HEK293 (cell line): Measurements from ENCODE around the gene LRRC51.

Experiments used
- CTCF ChIA-PET: fragments of 350-600 bp; formaldehyde crosslinking; extraction: SDS; loops from one replicate; lab custom pipeline; 2021; ENCODE audit warnings: antibody characterized with exemption; lab: Yijun Ruan, JAX
- POLR2A ChIA-PET: fragments of 300-600 bp; formaldehyde crosslinking; extraction: SDS; loops from one replicate; lab custom pipeline; 2020; ENCODE audit warnings: antibody characterized with exemption, inconsistent platforms; lab: Yijun Ruan, JAX
- H3K27ac ChIP-seq: fragments of 200-500 bp; sonication (Bioruptor generic); 2 replicates; pipeline ENCODE4 v1.5.1; 2014; ENCODE audit warnings: low read depth, low read length, control low read depth, inconsistent platforms; ENCODE audit errors: extremely low read depth
- H3K36me3 ChIP-seq, 2 experiments: fragments of 200-500 bp in 1 of 2; sonication (Bioruptor generic) in 1 of 2; 1 replicate in 1 of 2; 2 replicates in 1 of 2; pipeline ENCODE4 v1.5.1; 2014 to 2017; ENCODE audit warnings: inconsistent platforms in 2 of 2, low read length in 2 of 2; ENCODE audit not compliant: control insufficient read depth in 2 of 2, insufficient read depth in 1 of 2
- H3K4me1 ChIP-seq: fragments of 200-500 bp; sonication (Bioruptor generic); 2 replicates; pipeline ENCODE4 v1.5.1; 2014; ENCODE audit warnings: mild to moderate bottlenecking, low read length, inconsistent platforms; ENCODE audit not compliant: control insufficient read depth, insufficient read depth
- H3K4me3 ChIP-seq: 2 replicates; pipeline ENCODE4 v1.5.1; 2011; ENCODE audit warnings: low read depth, mild to moderate bottlenecking, control low read depth, low read length, moderate library complexity
- H3K9me3 ChIP-seq: fragments of 200-500 bp; sonication (Bioruptor generic); 2 replicates; pipeline ENCODE4 v1.5.1; 2014; ENCODE audit warnings: low read depth, low read length, inconsistent platforms; ENCODE audit not compliant: control insufficient read depth, insufficient read depth
- PRDM2 ChIP-seq: fragments of 450-650 bp; formaldehyde crosslinking; IDR thresholded peaks from 2 replicates; pipeline ENCODE4 v1.5.1; 2016; ENCODE audit warnings: missing biosample characterization, missing genetic modification characterization, borderline replicate concordance
- SCRT2 ChIP-seq: fragments of 450-650 bp; formaldehyde crosslinking; IDR thresholded peaks from 2 replicates; pipeline ENCODE4 v1.5.1; 2016; ENCODE audit warnings: missing biosample characterization, missing genetic modification characterization
- YY1 ChIP-seq: fragments of 450-650 bp; formaldehyde crosslinking; IDR thresholded peaks from 2 replicates; pipeline ENCODE4 v1.5.1; 2018; ENCODE audit warnings: missing biosample characterization, missing genetic modification characterization
- ZBTB48 ChIP-seq: fragments of 450-650 bp; formaldehyde crosslinking; IDR thresholded peaks from 2 replicates; pipeline ENCODE4 v1.5.1; 2016; ENCODE audit warnings: missing biosample characterization, missing genetic modification characterization
- ZFP37 ChIP-seq: fragments of 450-650 bp; formaldehyde crosslinking; IDR thresholded peaks from 2 replicates; pipeline ENCODE4 v1.5.1; 2016; ENCODE audit warnings: missing biosample characterization, missing genetic modification characterization
- ZFP69B ChIP-seq: fragments of 450-650 bp; formaldehyde crosslinking; IDR thresholded peaks from 2 replicates; pipeline ENCODE4 v1.5.1; 2016; ENCODE audit warnings: missing biosample characterization, missing genetic modification characterization
- ZNF10 ChIP-seq: fragments of 450-650 bp; formaldehyde crosslinking; IDR thresholded peaks from 2 replicates; pipeline ENCODE4 v1.5.1; 2017; ENCODE audit warnings: missing biosample characterization, missing genetic modification characterization
- ZNF140 ChIP-seq: fragments of 450-650 bp; formaldehyde crosslinking; IDR thresholded peaks from 2 replicates; pipeline ENCODE4 v1.5.1; 2016; ENCODE audit warnings: missing biosample characterization, missing genetic modification characterization
- ZNF202 ChIP-seq: fragments of 450-650 bp; formaldehyde crosslinking; IDR thresholded peaks from 2 replicates; pipeline ENCODE4 v1.5.1; 2016; ENCODE audit warnings: missing biosample characterization, missing genetic modification characterization, borderline replicate concordance
- ZNF223 ChIP-seq: fragments of 450-650 bp; formaldehyde crosslinking; IDR thresholded peaks from 2 replicates; pipeline ENCODE4 v1.5.1; 2016; ENCODE audit warnings: missing biosample characterization, missing genetic modification characterization
- ZNF292 ChIP-seq: fragments of 450-650 bp; formaldehyde crosslinking; IDR thresholded peaks from 2 replicates; pipeline ENCODE4 v1.5.1; 2016; ENCODE audit warnings: low read depth, missing biosample characterization, missing genetic modification characterization, borderline replicate concordance
- ZNF394 ChIP-seq: fragments of 450-650 bp; formaldehyde crosslinking; IDR thresholded peaks from 2 replicates; pipeline ENCODE4 v1.5.1; 2016; ENCODE audit warnings: missing biosample characterization, missing genetic modification characterization, mild to moderate bottlenecking, moderate library complexity, borderline replicate concordance
- ZNF398 ChIP-seq: fragments of 450-650 bp; formaldehyde crosslinking; IDR thresholded peaks from 2 replicates; pipeline ENCODE4 v1.5.1; 2017; ENCODE audit warnings: missing biosample characterization, missing genetic modification characterization
- ZNF404 ChIP-seq: fragments of 450-650 bp; formaldehyde crosslinking; IDR thresholded peaks from 2 replicates; pipeline ENCODE4 v1.5.1; 2017; ENCODE audit warnings: missing biosample characterization, missing genetic modification characterization
- ZNF555 ChIP-seq: fragments of 450-650 bp; formaldehyde crosslinking; conservative IDR thresholded peaks from 2 replicates; pipeline ENCODE4 v1.5.1; 2017; ENCODE audit warnings: missing biosample characterization, mild to moderate bottlenecking, missing genetic modification characterization, inconsistent platforms
- ZNF561 ChIP-seq: fragments of 450-650 bp; IDR thresholded peaks from 2 replicates; pipeline ENCODE4 v1.5.1; 2018; ENCODE audit warnings: missing biosample characterization, missing genetic modification characterization, borderline replicate concordance
- ZNF596 ChIP-seq: fragments of 450-650 bp; IDR thresholded peaks from 2 replicates; pipeline ENCODE4 v1.5.0; 2018; ENCODE audit warnings: missing biosample characterization, mild to moderate bottlenecking, missing genetic modification characterization, moderate library complexity
- ZNF600 ChIP-seq: fragments of 450-650 bp; formaldehyde crosslinking; IDR thresholded peaks from 2 replicates; pipeline ENCODE4 v1.5.1; 2016; ENCODE audit warnings: missing biosample characterization, missing genetic modification characterization
- ZNF621 ChIP-seq: fragments of 450-650 bp; formaldehyde crosslinking; IDR thresholded peaks from 2 replicates; pipeline ENCODE4 v1.5.1; 2017; ENCODE audit warnings: missing biosample characterization, missing genetic modification characterization
- ZNF623 ChIP-seq: fragments of 450-650 bp; formaldehyde crosslinking; IDR thresholded peaks from 2 replicates; pipeline ENCODE4 v1.5.1; 2016; ENCODE audit warnings: missing biosample characterization, missing genetic modification characterization
- ZNF658 ChIP-seq: fragments of 450-650 bp; formaldehyde crosslinking; IDR thresholded peaks from 2 replicates; pipeline ENCODE4; 2016; ENCODE audit warnings: missing biosample characterization, missing genetic modification characterization

The LRRC51 gene

DNA sequence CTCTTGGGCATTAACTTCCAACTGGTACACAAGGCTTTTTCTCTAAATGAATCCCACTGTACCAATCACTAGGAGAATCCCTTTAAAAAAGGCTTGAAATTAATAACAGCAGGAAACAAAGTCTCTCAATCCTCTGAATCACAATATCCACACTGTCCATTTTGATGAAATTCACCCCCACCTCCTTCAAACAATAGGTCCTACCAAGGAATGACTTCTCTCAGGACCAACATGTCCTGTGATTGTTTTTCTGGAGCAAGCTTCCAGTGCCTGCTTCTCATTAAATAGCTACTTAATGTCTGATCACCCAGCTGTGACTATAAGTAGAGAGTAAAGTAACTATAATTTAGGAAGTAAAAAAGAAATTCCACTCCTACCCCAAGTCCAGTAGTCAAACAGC is 13.4 kb upstream of the LRRC51 start:
- Histone ChIP-seq H3K4me3 (no peak overlapping the region), H3K27ac (no peak overlapping the region), H3K4me1 (peaks cover 2% of the 10 kb centered on the region; the same call in 1 of the 2 replicates), H3K9me3 (no peaks in the 10 kb centered on the region), H3K36me3 (peaks cover 6 to 41% of the 10 kb centered on the region in 2 experiments; a peak in 2 of 3 replicates)
- POLR2A ChIA-PET, result no interaction called here
- CTCF ChIA-PET, result interaction anchor here (0.6 to 3.5 kb wide), 3 partner anchors 42 to 369 kb away, joined by 3 to 17 read pairs (median 3); no protein-coding TSS in a partner anchor
- no peak for TF ChIP-seq PRDM2
- no peak for TF ChIP-seq ZNF623 (tag by site-specific recombination)
- TF ChIP-seq ZNF394 (tag by site-specific recombination), result no peak
- TF ChIP-seq ZFP69B (tag by site-specific recombination), result no peak
- TF ChIP-seq ZNF658 (tag by site-specific recombination), result no peak
- TF ChIP-seq ZNF600 (tag by site-specific recombination), result no peak
- TF ChIP-seq ZNF398 (tag by site-specific recombination), result no peak
- TF ChIP-seq ZNF555 (tag by site-specific recombination), result no peak
- no peak for TF ChIP-seq ZNF292 (tag by site-specific recombination)
- no peak for TF ChIP-seq ZNF223
- TF ChIP-seq ZNF140 (tag by site-specific recombination), result no peak
- no peak for TF ChIP-seq ZNF621

GRCh38 chr11:72067676-72068075 is 13.0 kb upstream of the LRRC51 start:
- Histone ChIP-seq H3K36me3 (peaks cover 6 to 38% of the 10 kb centered on the region in 2 experiments; a peak in 2 of 3 replicates), H3K4me1 (peaks cover 2% of the 10 kb centered on the region; the same call in 1 of the 2 replicates), H3K9me3 (no peaks in the 10 kb centered on the region), H3K4me3 (no peak overlapping the region)
- no peak for TF ChIP-seq ZFP37 (tag by site-specific recombination)
- no peak for TF ChIP-seq ZNF596 (tag by site-specific recombination)
- no peak for TF ChIP-seq ZBTB48 (tag by site-specific recombination)
- TF ChIP-seq ZNF561 (tag by site-specific recombination), result no peak
- no peak for TF ChIP-seq YY1 (tag by site-specific recombination)
- no peak for TF ChIP-seq ZNF404 (tag by site-specific recombination)
- TF ChIP-seq ZNF10 (tag by site-specific recombination), result no peak
- no peak for TF ChIP-seq SCRT2 (tag by site-specific recombination)
- no peak for TF ChIP-seq ZNF202 (tag by site-specific recombination)
- TF ChIP-seq, all 188 proteins: peak for 0
- POLR2A ChIA-PET, result no interaction called here
- CTCF ChIA-PET, result interaction anchor here (0.6 to 3.5 kb wide), 3 partner anchors 43 to 369 kb away, joined by 3 to 17 read pairs (median 3); no protein-coding TSS in a partner anchor
- H3K27ac ChIP-seq, result no peak overlapping the region
